Measurements from ENCODE around the gene SDK1.

DNA sequence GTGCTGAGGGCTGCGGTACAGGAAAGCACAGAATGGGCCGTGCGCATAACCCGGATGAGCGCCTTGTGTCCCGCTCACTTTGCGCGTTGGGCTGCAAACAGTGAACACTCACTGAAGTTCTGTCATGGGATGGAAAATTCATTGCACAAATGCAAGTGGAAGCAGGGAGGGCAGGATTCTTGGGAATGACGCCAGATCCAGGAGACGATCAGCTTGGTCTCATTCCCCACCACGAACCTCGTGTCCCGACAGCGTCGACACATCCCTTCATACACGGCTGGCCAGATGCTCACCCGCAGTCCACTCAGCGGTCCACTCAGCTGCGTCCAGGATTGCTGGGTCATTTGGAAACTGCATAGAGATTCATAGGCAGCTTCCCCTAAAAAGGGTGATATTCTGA, 607.1 kb downstream of the SDK1 start:
- TF ChIP-seq TAF1 (IDR thresholded peaks at IDR 0.05; ENCODE audit: borderline replicate concordance, low read depth, low read length) (no peak), CREB1 (IDR thresholded peaks at IDR 0.05; ENCODE audit: low read depth) (no peak), SREBF1 (IDR thresholded peaks at IDR 0.05; ENCODE audit: low read length) (no peak), EP300 (IDR thresholded peaks at IDR 0.05; ENCODE audit: borderline replicate concordance in 1 of 2, control insufficient read depth in 1 of 2, low read depth in 2 of 2, low read length in 2 of 2) (no peak), SMC3 (IDR thresholded peaks at IDR 0.05; ENCODE audit: borderline replicate concordance, low read length) (no peak)

All from GM12878 (cell line).